Activated CD4-positive, alpha-beta T cell treated with anti-CD3 and anti-CD28 coated beads, Interleukin-2, amount 50 U/mL, for 24 hours (primary cell): Measurements from ENCODE around the gene SLC43A3.
"Not testable (repeated sequence)": the region's sequence is repeated elsewhere in the genome, so short reads cannot be mapped to it uniquely, and the experiment has no call there.

Source experiments
- DNase-seq, 2 donors: peaks; one replicate each; pipeline ENCODE4 v3.0.0-alpha.2; 2020; ENCODE audit warnings: low read depth in 1 of 2, low spot score in 1 of 2

The SLC43A3 gene

GRCh38 chr11:57387289-57388030 is 39.5 kb downstream of the SLC43A3 start:
- no peak for DNase-seq

GRCh38 chr11:57386178-57386940 is 40.6 kb downstream of the SLC43A3 start:
- no peak for DNase-seq

- DNase-seq, result no peak
Observed at GRCh38 chr11:57380975-57381374, 45.9 kb downstream of the SLC43A3 start, which contains the start of gene PRG3. Gene PRG3 (minus strand): TSS chr11:57381150. CDS start chr11:57380708, 442 bp downstream.

GRCh38 chr11:57379732-57380131 is 47.2 kb downstream of the SLC43A3 start:
- no peak for DNase-seq

GRCh38 chr11:57378186-57378585 is 48.7 kb downstream of the SLC43A3 start:
- no peak for DNase-seq

GRCh38 chr11:57377107-57377506 is 49.8 kb downstream of the SLC43A3 start:
- no peak for DNase-seq

- DNase-seq, result no peak
Observed at GRCh38 chr11:57376095-57377090, 50.5 kb downstream of the SLC43A3 start.

- DNase-seq, result no peak
Observed at GRCh38 chr11:57375490-57375889, 51.4 kb downstream of the SLC43A3 start.

- DNase-seq, result no peak
Observed at GRCh38 chr11:57374966-57375365, 52.0 kb downstream of the SLC43A3 start.

- no peak for DNase-seq
Observed at GRCh38 chr11:57373146-57373545, 53.8 kb downstream of the SLC43A3 start.

- DNase-seq, result no peak
Observed at GRCh38 chr11:57370941-57371340, 56.0 kb downstream of the SLC43A3 start.

- DNase-seq, result no peak
Observed at GRCh38 chr11:57370251-57370650, 56.7 kb downstream of the SLC43A3 start.

- no peak for DNase-seq
Observed at GRCh38 chr11:57368845-57369232, 58.1 kb downstream of the SLC43A3 start.

GRCh38 chr11:57368106-57368844 is 58.6 kb downstream of the SLC43A3 start:
- no peak for DNase-seq

GRCh38 chr11:57364851-57365660 is 61.9 kb downstream of the SLC43A3 start:
- no peak for DNase-seq

- DNase-seq, result no peak
Observed at GRCh38 chr11:57363131-57364080, 63.5 kb downstream of the SLC43A3 start.

GRCh38 chr11:57361926-57362325 is 65.0 kb downstream of the SLC43A3 start:
- no peak for DNase-seq

- DNase-seq, result not testable (repeated sequence)
Observed at GRCh38 chr11:57361420-57361819, 65.5 kb downstream of the SLC43A3 start.

- DNase-seq, result no peak
Observed at GRCh38 chr11:57360991-57361390, 65.9 kb downstream of the SLC43A3 start.
